Measurements from ENCODE around the gene HLA-DMB. TPM values are rescaled to one million over a fixed set of nuclear protein-coding genes. Genes with fewer than 3 reads are reported as not detected.
A peak's percentile ranks its signal among the peaks of the same experiment; 100 is the strongest.

The HLA-DMB gene
- total and polyA plus RNA-seq, 10 of the 15 experiments (the other 5 are each of a cell fraction or from before 2014, with no cell fraction given), result 114 to 173 (median 150) TPM

- TF ChIP-seq NR2C2 (IDR thresholded peaks at IDR 0.05; ENCODE audit: borderline replicate concordance, control insufficient read depth, insufficient read length, low read depth), result no peak
- peak in 1 of 2 experiments; percentile 24; a peak in 1 of 4 replicates for TF ChIP-seq BHLHE40 (IDR thresholded peaks at IDR 0.05; ENCODE audit: borderline replicate concordance in 1 of 2, low read depth in 2 of 2, low read length in 1 of 2)
- 0 out of 2 replicates have a peak, but pooled peaks have one; percentile 5 for TF ChIP-seq PAX5 (IDR thresholded peaks at IDR 0.05; ENCODE audit: borderline replicate concordance, low read depth, low read length)
- TF ChIP-seq ZBED1 (IDR thresholded peaks at IDR 0.05; ENCODE audit: borderline replicate concordance), result peak; percentile 53; the same call in 1 of the 2 replicates
- TF ChIP-seq SREBF2 (IDR thresholded peaks at IDR 0.05; ENCODE audit: low read length), result no peak
- TF ChIP-seq, protein P1, sequence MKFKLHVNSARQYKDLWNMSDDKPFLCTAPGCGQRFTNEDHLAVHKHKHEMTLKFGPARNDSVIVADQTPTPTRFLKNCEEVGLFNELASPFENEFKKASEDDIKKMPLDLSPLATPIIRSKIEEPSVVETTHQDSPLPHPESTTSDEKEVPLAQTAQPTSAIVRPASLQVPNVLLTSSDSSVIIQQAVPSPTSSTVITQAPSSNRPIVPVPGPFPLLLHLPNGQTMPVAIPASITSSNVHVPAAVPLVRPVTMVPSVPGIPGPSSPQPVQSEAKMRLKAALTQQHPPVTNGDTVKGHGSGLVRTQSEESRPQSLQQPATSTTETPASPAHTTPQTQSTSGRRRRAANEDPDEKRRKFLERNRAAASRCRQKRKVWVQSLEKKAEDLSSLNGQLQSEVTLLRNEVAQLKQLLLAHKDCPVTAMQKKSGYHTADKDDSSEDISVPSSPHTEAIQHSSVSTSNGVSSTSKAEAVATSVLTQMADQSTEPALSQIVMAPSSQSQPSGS (IDR thresholded peaks at IDR 0.05; ENCODE audit: low read length), result peak; percentile 56
- 0 out of 2 replicates have a peak, but pooled peaks have one; percentile 59 for TF ChIP-seq NFIC (IDR thresholded peaks at IDR 0.05; ENCODE audit: low read depth, low read length)
- peak; percentile 85 for TF ChIP-seq SMC3 (IDR thresholded peaks at IDR 0.05; ENCODE audit: borderline replicate concordance, low read length)
- TF ChIP-seq BACH1 (IDR thresholded peaks at IDR 0.05; ENCODE audit: borderline replicate concordance), result no peak; the same call in 1 of the 2 replicates
- TF ChIP-seq, protein P2, sequence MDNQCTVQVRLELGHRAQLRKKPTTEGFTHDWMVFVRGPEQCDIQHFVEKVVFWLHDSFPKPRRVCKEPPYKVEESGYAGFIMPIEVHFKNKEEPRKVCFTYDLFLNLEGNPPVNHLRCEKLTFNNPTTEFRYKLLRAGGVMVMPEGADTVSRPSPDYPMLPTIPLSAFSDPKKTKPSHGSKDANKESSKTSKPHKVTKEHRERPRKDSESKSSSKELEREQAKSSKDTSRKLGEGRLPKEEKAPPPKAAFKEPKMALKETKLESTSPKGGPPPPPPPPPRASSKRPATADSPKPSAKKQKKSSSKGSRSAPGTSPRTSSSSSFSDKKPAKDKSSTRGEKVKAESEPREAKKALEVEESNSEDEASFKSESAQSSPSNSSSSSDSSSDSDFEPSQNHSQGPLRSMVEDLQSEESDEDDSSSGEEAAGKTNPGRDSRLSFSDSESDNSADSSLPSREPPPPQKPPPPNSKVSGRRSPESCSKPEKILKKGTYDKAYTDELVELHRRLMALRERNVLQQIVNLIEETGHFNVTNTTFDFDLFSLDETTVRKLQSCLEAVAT (IDR thresholded peaks at IDR 0.05), result peak; percentile 57; the same call in 1 of the 2 replicates
- TF ChIP-seq SIX5 (IDR thresholded peaks at IDR 0.05; ENCODE audit: low read depth, low read length, severe bottlenecking), result no peak
- 0 out of 2 replicates have a peak, but pooled peaks have one; percentile 10 for TF ChIP-seq BMI1 (IDR thresholded peaks at IDR 0.05; ENCODE audit: borderline replicate concordance)
- TF ChIP-seq BCL11A (IDR thresholded peaks at IDR 0.05; ENCODE audit: low read depth, low read length), result no peak
- peak; percentile 45 for TF ChIP-seq SKIL (IDR thresholded peaks at IDR 0.05; ENCODE audit: low read depth, poor library complexity, severe bottlenecking)
- peak; percentile 90; the same call in 2 of the 3 replicates for TF ChIP-seq POU2F2 (IDR thresholded peaks at IDR 0.05; ENCODE audit: borderline replicate concordance, low read depth, low read length)
- TF ChIP-seq ZBTB40 (IDR thresholded peaks at IDR 0.05; ENCODE audit: borderline replicate concordance), result 0 out of 2 replicates have a peak, but pooled peaks have one; percentile 56
- TF ChIP-seq CBFB (IDR thresholded peaks at IDR 0.05; ENCODE audit: low read depth), result 0 out of 2 replicates have a peak, but pooled peaks have one; percentile 24
- TF ChIP-seq POLR2AphosphoS5 (IDR thresholded peaks at IDR 0.05; ENCODE audit: low read length), result peak; percentile 59
Observed at GRCh38 chr6:32947552-32948465, 7.0 kb upstream of the HLA-DMB start (continued).

Measured in GM12878 (cell line).